ENCODE measurements around the gene TUSC7. TPM values are rescaled to one million over a fixed set of nuclear protein-coding genes. Genes with fewer than 3 reads are reported as not detected.

Gene TUSC7
- total RNA-seq, 2 donors from 2014 or later, result not detected

- no peak overlapping the region for H3K27ac Mint-ChIP-seq
- H3K9me3 ChIP-seq (ENCODE audit: control insufficient read depth, low read length, poor library complexity, severe bottlenecking), result no peaks in the 10 kb centered on the region
- no peak for ATAC-seq
Measured at GRCh38 chr3:116728454-116728853, 18.9 kb downstream of the TUSC7 start.

GRCh38 chr3:116734243-116734642 lies 24.7 kb downstream of the TUSC7 start:
- H3K27me3 Mint-ChIP-seq, result no peaks in the 10 kb centered on the region
- H3K4me3 Mint-ChIP-seq, result no peak overlapping the region
- H3K4me1 Mint-ChIP-seq, result no peaks in the 10 kb centered on the region
- no peak overlapping the region for H3K27ac Mint-ChIP-seq
- H3K36me3 Mint-ChIP-seq (ENCODE audit: low read depth), result no peaks in the 10 kb centered on the region
- DNase-seq, result no peak
- no peaks in the 10 kb centered on the region for H3K9me3 ChIP-seq (ENCODE audit: control insufficient read depth, low read length, poor library complexity, severe bottlenecking)
- no peak for ATAC-seq

More at GRCh38 chr3:116728454-116728853, 18.9 kb downstream of the TUSC7 start:
- H3K4me3 Mint-ChIP-seq, result no peak overlapping the region
- no peaks in the 10 kb centered on the region for H3K36me3 Mint-ChIP-seq (ENCODE audit: low read depth)
- H3K4me1 Mint-ChIP-seq, result no peaks in the 10 kb centered on the region
- no peak for DNase-seq
- H3K27me3 Mint-ChIP-seq, result no peaks in the 10 kb centered on the region

- H3K27ac Mint-ChIP-seq, result no peak overlapping the region
- no peaks in the 10 kb centered on the region for H3K4me1 Mint-ChIP-seq
- no peaks in the 10 kb centered on the region for H3K36me3 Mint-ChIP-seq (ENCODE audit: low read depth)
Measured at GRCh38 chr3:116739678-116740077, 30.1 kb downstream of the TUSC7 start.

GRCh38 chr3:116740293-116740692 lies 30.7 kb downstream of the TUSC7 start:
- H3K9me3 ChIP-seq (ENCODE audit: control insufficient read depth, low read length, poor library complexity, severe bottlenecking), result no peaks in the 10 kb centered on the region
- no peak for DNase-seq
- Mint-ChIP-seq H3K4me1 (no peaks in the 10 kb centered on the region), H3K36me3 (ENCODE audit: low read depth) (no peaks in the 10 kb centered on the region), H3K27ac (no peak overlapping the region), H3K4me3 (no peak overlapping the region), H3K27me3 (no peaks in the 10 kb centered on the region)
- no peak for ATAC-seq

More at GRCh38 chr3:116739678-116740077, 30.1 kb downstream of the TUSC7 start:
- H3K9me3 ChIP-seq (ENCODE audit: control insufficient read depth, low read length, poor library complexity, severe bottlenecking), result no peaks in the 10 kb centered on the region
- Mint-ChIP-seq H3K27me3 (no peaks in the 10 kb centered on the region), H3K4me3 (no peak overlapping the region)
- ATAC-seq (no peak), DNase-seq (no peak)

- no peaks in the 10 kb centered on the region for H3K9me3 ChIP-seq (ENCODE audit: control insufficient read depth, low read length, poor library complexity, severe bottlenecking)
- no peaks in the 10 kb centered on the region for H3K27me3 Mint-ChIP-seq
- H3K4me1 Mint-ChIP-seq, result no peaks in the 10 kb centered on the region
- no peaks in the 10 kb centered on the region for H3K36me3 Mint-ChIP-seq (ENCODE audit: low read depth)
- DNase-seq (no peak), ATAC-seq (no peak)
- H3K4me3 Mint-ChIP-seq, result no peak overlapping the region
- no peak overlapping the region for H3K27ac Mint-ChIP-seq
Measured at GRCh38 chr3:116741467-116741866, 31.9 kb downstream of the TUSC7 start.

GRCh38 chr3:116743062-116743461 lies 33.5 kb downstream of the TUSC7 start:
- ATAC-seq (no peak), DNase-seq (no peak)
- H3K27me3 Mint-ChIP-seq, result no peaks in the 10 kb centered on the region
- no peaks in the 10 kb centered on the region for H3K9me3 ChIP-seq (ENCODE audit: control insufficient read depth, low read length, poor library complexity, severe bottlenecking)
- no peaks in the 10 kb centered on the region for H3K36me3 Mint-ChIP-seq (ENCODE audit: low read depth)
- H3K27ac Mint-ChIP-seq, result no peak overlapping the region
- no peak overlapping the region for H3K4me3 Mint-ChIP-seq
- H3K4me1 Mint-ChIP-seq, result no peaks in the 10 kb centered on the region

GRCh38 chr3:116749388-116749787 lies 39.8 kb downstream of the TUSC7 start:
- DNase-seq, result no peak
- ATAC-seq, result no peak
- Mint-ChIP-seq H3K27ac (no peak overlapping the region), H3K36me3 (ENCODE audit: low read depth) (no peaks in the 10 kb centered on the region), H3K4me1 (no peaks in the 10 kb centered on the region), H3K27me3 (no peaks in the 10 kb centered on the region), H3K4me3 (no peak overlapping the region)
- no peaks in the 10 kb centered on the region for H3K9me3 ChIP-seq (ENCODE audit: control insufficient read depth, low read length, poor library complexity, severe bottlenecking)

GRCh38 chr3:116757315-116757714 lies 47.7 kb downstream of the TUSC7 start:
- Mint-ChIP-seq H3K4me1 (no peaks in the 10 kb centered on the region), H3K27ac (no peak overlapping the region), H3K27me3 (peaks cover 7% of the 10 kb centered on the region), H3K36me3 (ENCODE audit: low read depth) (no peaks in the 10 kb centered on the region), H3K4me3 (no peak overlapping the region)
- ATAC-seq, result no peak
- no peak for DNase-seq
- H3K9me3 ChIP-seq (ENCODE audit: control insufficient read depth, low read length, poor library complexity, severe bottlenecking), result no peaks in the 10 kb centered on the region

GRCh38 chr3:116759316-116759715 lies 49.7 kb downstream of the TUSC7 start:
- H3K9me3 ChIP-seq (ENCODE audit: control insufficient read depth, low read length, poor library complexity, severe bottlenecking), result no peaks in the 10 kb centered on the region
- Mint-ChIP-seq H3K27ac (no peak overlapping the region), H3K4me1 (no peaks in the 10 kb centered on the region), H3K36me3 (ENCODE audit: low read depth) (no peaks in the 10 kb centered on the region), H3K4me3 (no peak overlapping the region), H3K27me3 (peaks cover 7% of the 10 kb centered on the region)
- ATAC-seq (no peak), DNase-seq (no peak)

All from T-helper 17 cell (primary cell).